ENCODE measurements around the gene UTY. TPM values are rescaled to one million over a fixed set of nuclear protein-coding genes. Genes with fewer than 3 reads are reported as not detected.
"Not testable (repeated sequence)": the region's sequence is repeated elsewhere in the genome, so short reads cannot be mapped to it uniquely, and the experiment has no call there.

UTY gene
- total RNA-seq, 2 experiments from 2014 or later, result 35.8 to 36.7 TPM

- intact Hi-C loops (cut with micrococcal nuclease; ENCODE audit: unreplicated experiment), result no loop called here
- POLR2A ChIA-PET, result no interaction called here
- no TSS peak for BruUV-seq (replicated peaks)
- no peak for DNase-seq (ENCODE audit: low spot score)
- no peaks in the 10 kb centered on the region for H3K9me2 ChIP-seq (ENCODE audit: insufficient read depth, low read length)
- H2AFZ ChIP-seq (ENCODE audit: low read length), result no peak overlapping the region
- no peak overlapping the region for H3K4me3 ChIP-seq (ENCODE audit: low read depth, low read length, poor library complexity, severe bottlenecking)
- peaks cover 26% of the 10 kb centered on the region for H3K36me3 ChIP-seq (ENCODE audit: insufficient read depth, low read length)
- no peaks in the 10 kb centered on the region for H4K20me1 ChIP-seq (ENCODE audit: insufficient read depth, low read length)
- TF ChIP-seq CTCF (conservative IDR thresholded peaks at IDR 0.05; ENCODE audit: low read length), result no peak
- no peak for TF ChIP-seq EZH2phosphoT487 (IDR thresholded peaks at IDR 0.05; ENCODE audit: borderline replicate concordance, low read depth, low read length)
- no peaks in the 10 kb centered on the region for H3K4me1 ChIP-seq (ENCODE audit: insufficient read depth, low read length, poor library complexity, severe bottlenecking)
- CTCF ChIA-PET (ENCODE audit: unreplicated experiment), result no interaction called here
- no peaks in the 10 kb centered on the region for H3K9me3 ChIP-seq (ENCODE audit: low read length)
- H3K79me2 ChIP-seq (ENCODE audit: insufficient read depth, low read depth, low read length), result no peaks in the 10 kb centered on the region
- H3K27ac ChIP-seq (ENCODE audit: low read depth, low read length, poor library complexity, severe bottlenecking), result no peak overlapping the region
- no peak overlapping the region for H3K4me2 ChIP-seq (ENCODE audit: low read length)
Observed at GRCh38 chrY:13279561-13279960, 200.3 kb downstream of the UTY start.

GRCh38 chrY:13271706-13272105 lies 208.1 kb downstream of the UTY start:
- TF ChIP-seq CTCF (conservative IDR thresholded peaks at IDR 0.05; ENCODE audit: low read length), result no peak
- CTCF ChIA-PET (ENCODE audit: unreplicated experiment), result no interaction called here

GRCh38 chrY:13253941-13254440 lies 225.8 kb downstream of the UTY start:
- intact Hi-C loops (cut with micrococcal nuclease; ENCODE audit: unreplicated experiment); DNase-seq (ENCODE audit: low spot score); H3K79me2 ChIP-seq (ENCODE audit: insufficient read depth, low read depth, low read length); H3K4me2 ChIP-seq (ENCODE audit: low read length); H3K4me1 ChIP-seq (ENCODE audit: insufficient read depth, low read length, poor library complexity, severe bottlenecking); BruUV-seq (replicated peaks); H3K4me3 ChIP-seq (ENCODE audit: low read depth, low read length, poor library complexity, severe bottlenecking); CTCF ChIA-PET (ENCODE audit: unreplicated experiment); H4K20me1 ChIP-seq (ENCODE audit: insufficient read depth, low read length); H3K9me3 ChIP-seq (ENCODE audit: low read length); H3K27ac ChIP-seq (ENCODE audit: low read depth, low read length, poor library complexity, severe bottlenecking); H2AFZ ChIP-seq (ENCODE audit: low read length); H3K9me2 ChIP-seq (ENCODE audit: insufficient read depth, low read length): not testable (repeated sequence)
- peaks cover 18% of the 10 kb centered on the region for H3K36me3 ChIP-seq (ENCODE audit: insufficient read depth, low read length)
- POLR2A ChIA-PET, result interaction anchor here (0.7 kb wide), 1 partner anchor 12 kb away, joined by 3 read pairs; no protein-coding TSS in a partner anchor

More at GRCh38 chrY:13271706-13272105, 208.1 kb downstream of the UTY start:
- Histone ChIP-seq H3K79me2 (ENCODE audit: insufficient read depth, low read depth, low read length) (no peaks in the 10 kb centered on the region), H4K20me1 (ENCODE audit: insufficient read depth, low read length) (no peaks in the 10 kb centered on the region), H3K9me3 (ENCODE audit: low read length) (no peaks in the 10 kb centered on the region), H3K36me3 (ENCODE audit: insufficient read depth, low read length) (peaks cover 52% of the 10 kb centered on the region), H3K9me2 (ENCODE audit: insufficient read depth, low read length) (no peaks in the 10 kb centered on the region), H3K4me1 (ENCODE audit: insufficient read depth, low read length, poor library complexity, severe bottlenecking) (no peaks in the 10 kb centered on the region), H3K4me3 (ENCODE audit: low read depth, low read length, poor library complexity, severe bottlenecking) (no peak overlapping the region), H3K4me2 (ENCODE audit: low read length) (no peak overlapping the region), H3K27ac (ENCODE audit: low read depth, low read length, poor library complexity, severe bottlenecking) (no peak overlapping the region), H2AFZ (ENCODE audit: low read length) (no peak overlapping the region)
- BruUV-seq (replicated peaks), result no TSS peak
- intact Hi-C loops (cut with micrococcal nuclease; ENCODE audit: unreplicated experiment), result no loop called here
- no peak for DNase-seq (ENCODE audit: low spot score)
- POLR2A ChIA-PET, result no interaction called here

All from OCI-LY7 (cell line).